Measurements from ENCODE around the gene MOXD1. TPM values are rescaled to one million over a fixed set of nuclear protein-coding genes. Genes with fewer than 3 reads are reported as not detected.
"Not testable (repeated sequence)": the region's sequence is repeated elsewhere in the genome, so short reads cannot be mapped to it uniquely, and the experiment has no call there.

Gene MOXD1
- polyA plus RNA-seq, 1 donor from 2014 or later: 14.7 TPM

DNA sequence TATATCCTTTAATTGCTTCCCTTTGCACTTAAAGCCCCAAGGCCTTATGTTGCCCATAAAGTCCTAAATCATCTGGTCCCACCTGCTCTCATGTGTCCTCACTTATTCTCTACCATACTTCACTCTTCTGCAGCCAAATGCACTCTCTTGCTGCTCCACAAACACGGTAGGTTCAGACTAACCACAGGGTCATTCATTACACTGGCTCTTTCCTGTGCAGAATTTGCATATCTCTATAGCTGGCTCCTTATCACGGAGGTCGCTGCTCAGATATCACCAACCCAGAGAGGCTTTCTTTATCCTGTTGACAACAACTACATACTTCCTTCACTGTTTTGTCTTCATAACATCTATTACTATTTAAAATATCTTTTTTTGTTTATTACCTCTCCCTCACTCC lies 86.8 kb downstream of the MOXD1 start:
- no peak overlapping the region for H3K4me2 ChIP-seq (ENCODE audit: low read length)
- H3K27ac ChIP-seq (ENCODE audit: low read length): no peak overlapping the region
- H2AFZ ChIP-seq (ENCODE audit: low read depth, low read length): no peak overlapping the region
- H3K9me2 ChIP-seq (ENCODE audit: insufficient read depth, low read length): no peaks in the 10 kb centered on the region
- no peaks in the 10 kb centered on the region for H4K20me1 ChIP-seq (ENCODE audit: insufficient read depth)
- no peaks in the 10 kb centered on the region for H3K9me3 ChIP-seq (ENCODE audit: low read length)
- no peaks in the 10 kb centered on the region for H3F3A ChIP-seq (ENCODE audit: insufficient read depth, low read length, poor library complexity, severe bottlenecking)
- TF ChIP-seq TAF1 (IDR thresholded peaks at IDR 0.05; ENCODE audit: low read depth) (no peak), EP300 (conservative IDR thresholded peaks at IDR 0.05; ENCODE audit: poor library complexity, severe bottlenecking) (no peak), POLR2AphosphoS5 (IDR thresholded peaks at IDR 0.05) (no peak), EZH2 (IDR thresholded peaks at IDR 0.05; ENCODE audit: borderline replicate concordance, insufficient read depth, low read length, poor library complexity, severe bottlenecking) (no peak), SMC3 (conservative IDR thresholded peaks at IDR 0.05; ENCODE audit: poor library complexity) (no peak)
- TF ChIP-seq, protein P1, sequence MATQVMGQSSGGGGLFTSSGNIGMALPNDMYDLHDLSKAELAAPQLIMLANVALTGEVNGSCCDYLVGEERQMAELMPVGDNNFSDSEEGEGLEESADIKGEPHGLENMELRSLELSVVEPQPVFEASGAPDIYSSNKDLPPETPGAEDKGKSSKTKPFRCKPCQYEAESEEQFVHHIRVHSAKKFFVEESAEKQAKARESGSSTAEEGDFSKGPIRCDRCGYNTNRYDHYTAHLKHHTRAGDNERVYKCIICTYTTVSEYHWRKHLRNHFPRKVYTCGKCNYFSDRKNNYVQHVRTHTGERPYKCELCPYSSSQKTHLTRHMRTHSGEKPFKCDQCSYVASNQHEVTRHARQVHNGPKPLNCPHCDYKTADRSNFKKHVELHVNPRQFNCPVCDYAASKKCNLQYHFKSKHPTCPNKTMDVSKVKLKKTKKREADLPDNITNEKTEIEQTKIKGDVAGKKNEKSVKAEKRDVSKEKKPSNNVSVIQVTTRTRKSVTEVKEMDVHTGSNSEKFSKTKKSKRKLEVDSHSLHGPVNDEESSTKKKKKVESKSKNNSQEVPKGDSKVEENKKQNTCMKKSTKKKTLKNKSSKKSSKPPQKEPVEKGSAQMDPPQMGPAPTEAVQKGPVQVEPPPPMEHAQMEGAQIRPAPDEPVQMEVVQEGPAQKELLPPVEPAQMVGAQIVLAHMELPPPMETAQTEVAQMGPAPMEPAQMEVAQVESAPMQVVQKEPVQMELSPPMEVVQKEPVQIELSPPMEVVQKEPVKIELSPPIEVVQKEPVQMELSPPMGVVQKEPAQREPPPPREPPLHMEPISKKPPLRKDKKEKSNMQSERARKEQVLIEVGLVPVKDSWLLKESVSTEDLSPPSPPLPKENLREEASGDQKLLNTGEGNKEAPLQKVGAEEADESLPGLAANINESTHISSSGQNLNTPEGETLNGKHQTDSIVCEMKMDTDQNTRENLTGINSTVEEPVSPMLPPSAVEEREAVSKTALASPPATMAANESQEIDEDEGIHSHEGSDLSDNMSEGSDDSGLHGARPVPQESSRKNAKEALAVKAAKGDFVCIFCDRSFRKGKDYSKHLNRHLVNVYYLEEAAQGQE (IDR thresholded peaks at IDR 0.05; ENCODE audit: borderline replicate concordance): no peak
- no peaks in the 10 kb centered on the region for H3K79me2 ChIP-seq (replicated peaks; ENCODE audit: insufficient read depth, low read length)
- no peak overlapping the region for H3K4me3 ChIP-seq (ENCODE audit: low read length)
- no peaks in the 10 kb centered on the region for H3K27me3 ChIP-seq (ENCODE audit: insufficient read depth, low read depth, low read length)
- H3K9ac ChIP-seq (ENCODE audit: low read length): no peak overlapping the region
- H3K36me3 ChIP-seq (ENCODE audit: insufficient read depth, low read length): no peaks in the 10 kb centered on the region

DNA sequence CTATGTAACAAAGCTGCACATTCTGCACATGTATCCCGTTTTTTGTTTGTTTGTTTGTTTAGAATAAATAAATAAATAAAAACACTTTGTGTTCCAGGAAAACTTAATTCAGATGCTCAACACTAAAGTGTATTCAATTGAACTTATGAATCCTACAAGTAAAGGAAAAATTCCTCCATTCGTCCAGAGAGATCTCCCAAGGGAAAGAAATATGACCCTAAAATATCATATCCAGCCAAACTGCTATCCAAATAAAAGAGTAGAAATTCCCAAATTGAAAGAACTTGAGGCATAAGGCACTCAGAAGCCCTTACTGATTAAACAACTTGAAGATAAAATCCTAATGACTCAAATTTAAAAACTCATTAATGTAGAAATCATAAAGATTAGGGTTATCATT lies 90.4 kb downstream of the MOXD1 start:
- Histone ChIP-seq H3K79me2 (replicated peaks; ENCODE audit: insufficient read depth, low read length) (no peaks in the 10 kb centered on the region), H2AFZ (ENCODE audit: low read depth, low read length) (no peak overlapping the region), H3K4me2 (ENCODE audit: low read length) (no peak overlapping the region), H3K9me2 (ENCODE audit: insufficient read depth, low read length) (no peaks in the 10 kb centered on the region), H3K9ac (ENCODE audit: low read length) (no peak overlapping the region), H3K36me3 (ENCODE audit: insufficient read depth, low read length) (no peaks in the 10 kb centered on the region), H3K9me3 (ENCODE audit: low read length) (no peaks in the 10 kb centered on the region), H3K27me3 (ENCODE audit: insufficient read depth, low read depth, low read length) (no peaks in the 10 kb centered on the region), H3K4me3 (ENCODE audit: low read length) (no peak overlapping the region), H4K20me1 (ENCODE audit: insufficient read depth) (no peaks in the 10 kb centered on the region), H3F3A (ENCODE audit: insufficient read depth, low read length, poor library complexity, severe bottlenecking) (no peaks in the 10 kb centered on the region), H3K27ac (ENCODE audit: low read length) (no peak overlapping the region)
- TF ChIP-seq, protein P2, sequence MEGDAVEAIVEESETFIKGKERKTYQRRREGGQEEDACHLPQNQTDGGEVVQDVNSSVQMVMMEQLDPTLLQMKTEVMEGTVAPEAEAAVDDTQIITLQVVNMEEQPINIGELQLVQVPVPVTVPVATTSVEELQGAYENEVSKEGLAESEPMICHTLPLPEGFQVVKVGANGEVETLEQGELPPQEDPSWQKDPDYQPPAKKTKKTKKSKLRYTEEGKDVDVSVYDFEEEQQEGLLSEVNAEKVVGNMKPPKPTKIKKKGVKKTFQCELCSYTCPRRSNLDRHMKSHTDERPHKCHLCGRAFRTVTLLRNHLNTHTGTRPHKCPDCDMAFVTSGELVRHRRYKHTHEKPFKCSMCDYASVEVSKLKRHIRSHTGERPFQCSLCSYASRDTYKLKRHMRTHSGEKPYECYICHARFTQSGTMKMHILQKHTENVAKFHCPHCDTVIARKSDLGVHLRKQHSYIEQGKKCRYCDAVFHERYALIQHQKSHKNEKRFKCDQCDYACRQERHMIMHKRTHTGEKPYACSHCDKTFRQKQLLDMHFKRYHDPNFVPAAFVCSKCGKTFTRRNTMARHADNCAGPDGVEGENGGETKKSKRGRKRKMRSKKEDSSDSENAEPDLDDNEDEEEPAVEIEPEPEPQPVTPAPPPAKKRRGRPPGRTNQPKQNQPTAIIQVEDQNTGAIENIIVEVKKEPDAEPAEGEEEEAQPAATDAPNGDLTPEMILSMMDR (IDR thresholded peaks at IDR 0.05; ENCODE audit: poor library complexity, severe bottlenecking): no peak
- TF ChIP-seq POLR2AphosphoS5 (IDR thresholded peaks at IDR 0.05) (no peak), SMC3 (conservative IDR thresholded peaks at IDR 0.05; ENCODE audit: poor library complexity) (no peak), TAF1 (IDR thresholded peaks at IDR 0.05; ENCODE audit: low read depth) (no peak)
- TF ChIP-seq, protein P1 (IDR thresholded peaks at IDR 0.05; ENCODE audit: borderline replicate concordance): no peak

DNA sequence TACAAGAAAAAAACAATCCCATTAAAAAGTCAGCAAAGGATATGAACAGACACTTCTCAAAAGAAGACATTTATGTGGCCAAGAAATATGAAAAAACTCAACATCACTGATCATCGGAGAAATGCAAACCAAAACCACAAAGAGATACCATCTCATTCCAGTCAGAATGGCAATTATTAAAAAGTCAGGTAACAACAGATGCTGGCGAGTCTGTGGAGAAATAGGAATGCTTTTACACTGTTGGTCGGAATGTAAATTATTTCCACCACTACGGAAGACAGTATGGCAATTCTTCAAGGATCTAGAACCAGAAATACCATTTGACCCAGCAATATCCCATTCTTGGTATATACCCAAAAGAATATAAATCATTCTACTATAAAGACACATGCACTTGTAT lies 91.1 kb downstream of the MOXD1 start:
- not testable (repeated sequence) for H3K36me3 ChIP-seq (ENCODE audit: insufficient read depth, low read length); H3K27me3 ChIP-seq (ENCODE audit: insufficient read depth, low read depth, low read length); H3K9me3 ChIP-seq (ENCODE audit: low read length); H3K9me2 ChIP-seq (ENCODE audit: insufficient read depth, low read length); H3K27ac ChIP-seq (ENCODE audit: low read length); H2AFZ ChIP-seq (ENCODE audit: low read depth, low read length); H3F3A ChIP-seq (ENCODE audit: insufficient read depth, low read length, poor library complexity, severe bottlenecking); H3K4me2 ChIP-seq (ENCODE audit: low read length); H3K9ac ChIP-seq (ENCODE audit: low read length); H3K79me2 ChIP-seq (replicated peaks; ENCODE audit: insufficient read depth, low read length); H3K4me3 ChIP-seq (ENCODE audit: low read length); H4K20me1 ChIP-seq (ENCODE audit: insufficient read depth)
